ENCODE measurements around the gene CPEB1. TPM values are rescaled to one million over a fixed set of nuclear protein-coding genes. Genes with fewer than 3 reads are reported as not detected.
A peak's percentile ranks its signal among the peaks of the same experiment; 100 is the strongest.

Gene CPEB1
- total RNA-seq, 1 experiment from 2014 or later = 1.0 TPM

GRCh38 chr15:82689147-82689546, 42.0 kb upstream of the CPEB1 start:
- Histone ChIP-seq H3K79me1 (ENCODE audit: insufficient read depth, low read depth, low read length, poor library complexity, severe bottlenecking) (no peaks in the 10 kb centered on the region), H3K27ac (ENCODE audit: insufficient read length, low read depth, low read length) (no peak overlapping the region), H2BK12ac (ENCODE audit: insufficient read length, low read depth, low read length) (no peak overlapping the region), H3K4ac (ENCODE audit: low read depth, low read length) (no peak overlapping the region), H3T11ph (ENCODE audit: low read length) (no peak overlapping the region), H3K18ac (ENCODE audit: insufficient read length, low read depth, low read length) (no peak overlapping the region), H2BK5ac (ENCODE audit: insufficient read length, low read length) (no peak overlapping the region), H2BK20ac (ENCODE audit: low read depth, low read length, poor library complexity, severe bottlenecking) (no peak overlapping the region), H2AFZ (ENCODE audit: low read length) (no peak overlapping the region), H2AK5ac (ENCODE audit: insufficient read length, low read length) (no peak overlapping the region), H3K4me1 (ENCODE audit: insufficient read depth, low read length) (no peaks in the 10 kb centered on the region), H3K56ac (ENCODE audit: insufficient read length, low read depth, low read length) (no peak overlapping the region), H4K20me1 (ENCODE audit: control insufficient read depth, insufficient read depth, insufficient read length) (no peaks in the 10 kb centered on the region), H2BK120ac (ENCODE audit: low read depth, low read length, poor library complexity, severe bottlenecking) (no peak overlapping the region), H3K14ac (ENCODE audit: insufficient read depth, low read length) (no peak overlapping the region), H3K4me2 (ENCODE audit: insufficient read depth, insufficient read length, low read length) (no peak overlapping the region), H2BK15ac (ENCODE audit: low read depth, low read length) (no peak overlapping the region), H3K79me2 (ENCODE audit: insufficient read depth, low read length) (no peaks in the 10 kb centered on the region), H3K9ac (ENCODE audit: extremely low read depth, insufficient read length, low read length) (no peak overlapping the region), H3K23me2 (ENCODE audit: insufficient read length, low read depth, low read length, poor library complexity, severe bottlenecking) (no peaks in the 10 kb centered on the region), H4K8ac (replicated peaks; ENCODE audit: insufficient read length, low read depth, low read length) (no peak overlapping the region), H3K9me3 (ENCODE audit: control insufficient read depth, low read depth, low read length) (no peaks in the 10 kb centered on the region), H3K23ac (ENCODE audit: insufficient read length, low read depth, low read length) (no peak overlapping the region), H4K91ac (ENCODE audit: insufficient read length, low read depth, low read length) (no peak overlapping the region), H3K27me3 (ENCODE audit: insufficient read depth, low read length) (no peaks in the 10 kb centered on the region), H4K5ac (ENCODE audit: insufficient read length, low read depth, low read length) (no peak overlapping the region)
- Mint-ChIP-seq H3K4me3 (no peak overlapping the region), H3K36me3 (ENCODE audit: insufficient read depth in 1 of 3, low read depth in 3 of 3) (0 out of 7 replicates have a peak, but pooled peaks cover 0 to 3% (median 0%) of the 10 kb centered on the region in 3 experiments), H3K27me3 (ENCODE audit: low read depth) (no peaks in the 10 kb centered on the region), H3K9me3 (peaks cover 0 to 3% of the 10 kb centered on the region in 2 experiments; a peak in 1 of 5 replicates), H3K27ac (0 out of 7 replicates have a peak overlapping the region, but pooled peaks of 1 of the 3 experiments have one; percentile 61), H3K4me1 (peaks cover 0 to 3% of the 10 kb centered on the region in 2 experiments; a peak in 1 of 4 replicates)
- DNase-seq = no peak
- TF ChIP-seq CTCF (conservative IDR thresholded peaks at IDR 0.05) = no peak
- WGBS (ENCODE audit: extremely low coverage, insufficient read length, low lambda C conversion rate) = no CpG with 5 or more reads among the region's 8 CpGs

Data from H9 (cell line).